Neuron (in vitro differentiated cells): ENCODE results near the gene KLHL7.
A peak's percentile ranks its signal among the peaks of the same experiment; 100 is the strongest.

Source experiments
- H2AFZ ChIP-seq: one replicate; pipeline ENCODE4 v1.6.1; 2013; ENCODE audit warnings: low read depth, mild to moderate bottlenecking, inconsistent platforms, low read length, moderate library complexity
- H3K27me3 ChIP-seq: one replicate; pipeline ENCODE4 v1.6.1; 2013; ENCODE audit warnings: low read length; ENCODE audit not compliant: insufficient read depth
- H3K36me3 ChIP-seq: one replicate; pipeline ENCODE4 v1.6.1; 2013; ENCODE audit warnings: low read length; ENCODE audit not compliant: insufficient read depth
- H3K4me1 ChIP-seq: one replicate; pipeline ENCODE4 v1.6.1; 2013; ENCODE audit warnings: low read length; ENCODE audit not compliant: insufficient read depth
- H3K4me3 ChIP-seq: 2 replicates; pipeline ENCODE4 v1.5.1; 2013; ENCODE audit warnings: mild to moderate bottlenecking, low read length, moderate library complexity
- H3K9me3 ChIP-seq: one replicate; pipeline ENCODE4 v1.6.1; 2013; ENCODE audit warnings: low read length

KLHL7 gene, protein sequence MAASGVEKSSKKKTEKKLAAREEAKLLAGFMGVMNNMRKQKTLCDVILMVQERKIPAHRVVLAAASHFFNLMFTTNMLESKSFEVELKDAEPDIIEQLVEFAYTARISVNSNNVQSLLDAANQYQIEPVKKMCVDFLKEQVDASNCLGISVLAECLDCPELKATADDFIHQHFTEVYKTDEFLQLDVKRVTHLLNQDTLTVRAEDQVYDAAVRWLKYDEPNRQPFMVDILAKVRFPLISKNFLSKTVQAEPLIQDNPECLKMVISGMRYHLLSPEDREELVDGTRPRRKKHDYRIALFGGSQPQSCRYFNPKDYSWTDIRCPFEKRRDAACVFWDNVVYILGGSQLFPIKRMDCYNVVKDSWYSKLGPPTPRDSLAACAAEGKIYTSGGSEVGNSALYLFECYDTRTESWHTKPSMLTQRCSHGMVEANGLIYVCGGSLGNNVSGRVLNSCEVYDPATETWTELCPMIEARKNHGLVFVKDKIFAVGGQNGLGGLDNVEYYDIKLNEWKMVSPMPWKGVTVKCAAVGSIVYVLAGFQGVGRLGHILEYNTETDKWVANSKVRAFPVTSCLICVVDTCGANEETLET

GRCh38 chr7:23105644-23106056, at the start of gene KLHL7:
Gene KLHL7, plus strand, starts transcription at chr7:23105785. Its CDS starts 242 bp downstream, at chr7:23106027.
- Histone ChIP-seq H3K4me3 (peak within 1 kb of the TSS; percentile 100), H3K4me1 (peaks cover 28% of the 10 kb centered on the region), H3K27me3 (no peaks in the 10 kb centered on the region), H3K36me3 (peaks cover 4% of the 10 kb centered on the region), H3K9me3 (peaks cover 4% of the 10 kb centered on the region), H2AFZ (peak within 1 kb of the TSS; percentile 4)

DNA sequence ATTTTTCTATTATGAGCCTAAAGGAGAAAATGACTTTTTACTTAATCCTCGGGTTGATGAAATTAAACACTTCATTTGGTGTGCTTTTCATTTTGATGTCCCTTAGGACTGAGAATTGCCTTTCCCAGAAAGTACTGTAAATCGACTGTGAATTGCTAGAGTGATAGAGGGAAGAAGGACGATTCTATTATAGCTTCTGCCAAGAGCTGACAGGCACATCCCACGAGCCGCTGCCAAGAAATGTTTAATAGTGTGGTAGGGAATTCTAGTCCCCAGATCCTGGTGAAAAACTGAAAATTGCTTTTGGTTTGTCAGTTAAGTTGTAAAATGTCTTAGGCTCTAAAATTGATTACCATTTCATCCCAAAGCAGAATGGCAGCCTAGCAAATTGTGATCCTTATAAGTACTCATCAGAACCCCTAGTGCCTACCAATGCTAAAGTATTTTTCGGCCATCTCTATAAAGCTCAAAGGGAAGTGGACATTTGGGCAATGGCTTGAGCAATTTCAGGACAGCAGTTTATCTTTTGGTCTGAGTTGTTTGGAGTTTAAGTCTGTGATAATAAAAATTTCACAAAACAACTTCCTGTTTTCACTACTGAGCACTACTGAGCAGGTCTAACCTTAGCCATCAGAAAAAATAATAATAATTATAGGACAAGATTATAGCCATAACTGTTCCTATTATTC, 47.0 kb upstream of the KLHL7 start:
- H3K36me3 ChIP-seq = no peaks in the 10 kb centered on the region
- H3K4me3 ChIP-seq = no peak overlapping the region
- no peaks in the 10 kb centered on the region for H3K9me3 ChIP-seq

GRCh38 chr7:23061327-23061726, 44.3 kb upstream of the KLHL7 start:
- Histone ChIP-seq H3K4me3 (no peak overlapping the region), H3K27me3 (no peaks in the 10 kb centered on the region), H3K36me3 (no peaks in the 10 kb centered on the region), H2AFZ (no peak overlapping the region), H3K4me1 (no peaks in the 10 kb centered on the region), H3K9me3 (no peaks in the 10 kb centered on the region)

More for the DNA sequence above, 47.0 kb upstream of the KLHL7 start:
- H3K27me3 ChIP-seq = no peaks in the 10 kb centered on the region
- H2AFZ ChIP-seq = no peak overlapping the region
- H3K4me1 ChIP-seq = no peaks in the 10 kb centered on the region

GRCh38 chr7:23062452-23062851, 43.1 kb upstream of the KLHL7 start:
- H3K36me3 ChIP-seq = no peaks in the 10 kb centered on the region
- H2AFZ ChIP-seq = no peak overlapping the region
- H3K27me3 ChIP-seq = no peaks in the 10 kb centered on the region
- no peaks in the 10 kb centered on the region for H3K4me1 ChIP-seq
- H3K4me3 ChIP-seq = no peak overlapping the region
- no peaks in the 10 kb centered on the region for H3K9me3 ChIP-seq

DNA sequence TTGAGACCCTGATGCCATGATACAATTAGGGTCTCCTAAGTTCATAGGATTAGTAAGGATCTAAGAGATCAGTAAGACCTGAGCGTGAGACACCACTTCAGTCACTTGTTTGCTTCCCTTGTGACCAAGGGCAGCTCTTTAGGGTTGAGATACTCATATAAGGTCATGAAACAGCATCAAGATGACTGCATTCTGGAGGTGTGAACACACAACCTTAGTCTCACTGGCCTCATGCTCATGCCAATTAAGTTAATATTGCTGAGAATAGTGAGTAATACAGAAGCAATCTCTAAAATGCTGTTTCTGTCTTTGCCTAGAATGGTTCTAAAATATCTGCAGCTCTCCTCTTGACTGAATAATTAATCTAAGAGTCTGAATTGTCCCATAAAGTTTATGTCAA, 39.6 kb upstream of the KLHL7 start:
- no peak overlapping the region for H2AFZ ChIP-seq
- no peaks in the 10 kb centered on the region for H3K9me3 ChIP-seq
- no peak overlapping the region for H3K4me3 ChIP-seq
- no peaks in the 10 kb centered on the region for H3K36me3 ChIP-seq
- no peaks in the 10 kb centered on the region for H3K4me1 ChIP-seq
- H3K27me3 ChIP-seq = no peaks in the 10 kb centered on the region

DNA sequence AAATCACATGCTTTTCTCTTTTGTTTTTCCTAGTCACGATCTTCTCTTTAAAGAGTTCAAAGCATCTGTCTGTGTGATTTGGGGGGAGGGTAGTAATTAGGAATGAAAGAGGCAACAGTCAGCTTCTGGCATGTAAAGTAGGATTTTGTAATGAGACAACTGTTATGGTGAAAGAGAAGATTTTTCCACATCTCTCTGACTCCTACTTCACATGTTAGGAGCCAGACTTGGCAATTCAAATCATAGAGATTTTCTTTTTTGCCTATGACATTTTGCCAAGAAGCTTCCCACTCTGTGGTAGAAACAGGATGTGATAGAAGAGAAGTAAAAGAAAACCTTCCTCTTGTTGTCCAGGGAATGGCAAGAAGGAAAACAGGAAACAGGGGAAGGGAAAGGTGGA, 38.3 kb upstream of the KLHL7 start:
- no peaks in the 10 kb centered on the region for H3K27me3 ChIP-seq
- H3K36me3 ChIP-seq = no peaks in the 10 kb centered on the region
- H3K4me3 ChIP-seq = no peak overlapping the region

GRCh38 chr7:23072048-23072447, 33.5 kb upstream of the KLHL7 start:
- Histone ChIP-seq H3K9me3 (no peaks in the 10 kb centered on the region), H3K27me3 (no peaks in the 10 kb centered on the region), H3K36me3 (no peaks in the 10 kb centered on the region), H3K4me1 (no peaks in the 10 kb centered on the region), H3K4me3 (no peak overlapping the region), H2AFZ (peak overlapping the region; percentile 3)

More for the DNA sequence above, 38.3 kb upstream of the KLHL7 start:
- Histone ChIP-seq H2AFZ (no peak overlapping the region), H3K9me3 (no peaks in the 10 kb centered on the region), H3K4me1 (no peaks in the 10 kb centered on the region)

- H3K27me3 ChIP-seq = no peaks in the 10 kb centered on the region
- no peaks in the 10 kb centered on the region for H3K4me1 ChIP-seq
- no peak overlapping the region for H3K4me3 ChIP-seq
- no peaks in the 10 kb centered on the region for H3K36me3 ChIP-seq
- peak overlapping the region; percentile 3 for H2AFZ ChIP-seq
- no peaks in the 10 kb centered on the region for H3K9me3 ChIP-seq
Measured at GRCh38 chr7:23072922-23073321, 32.7 kb upstream of the KLHL7 start.

DNA sequence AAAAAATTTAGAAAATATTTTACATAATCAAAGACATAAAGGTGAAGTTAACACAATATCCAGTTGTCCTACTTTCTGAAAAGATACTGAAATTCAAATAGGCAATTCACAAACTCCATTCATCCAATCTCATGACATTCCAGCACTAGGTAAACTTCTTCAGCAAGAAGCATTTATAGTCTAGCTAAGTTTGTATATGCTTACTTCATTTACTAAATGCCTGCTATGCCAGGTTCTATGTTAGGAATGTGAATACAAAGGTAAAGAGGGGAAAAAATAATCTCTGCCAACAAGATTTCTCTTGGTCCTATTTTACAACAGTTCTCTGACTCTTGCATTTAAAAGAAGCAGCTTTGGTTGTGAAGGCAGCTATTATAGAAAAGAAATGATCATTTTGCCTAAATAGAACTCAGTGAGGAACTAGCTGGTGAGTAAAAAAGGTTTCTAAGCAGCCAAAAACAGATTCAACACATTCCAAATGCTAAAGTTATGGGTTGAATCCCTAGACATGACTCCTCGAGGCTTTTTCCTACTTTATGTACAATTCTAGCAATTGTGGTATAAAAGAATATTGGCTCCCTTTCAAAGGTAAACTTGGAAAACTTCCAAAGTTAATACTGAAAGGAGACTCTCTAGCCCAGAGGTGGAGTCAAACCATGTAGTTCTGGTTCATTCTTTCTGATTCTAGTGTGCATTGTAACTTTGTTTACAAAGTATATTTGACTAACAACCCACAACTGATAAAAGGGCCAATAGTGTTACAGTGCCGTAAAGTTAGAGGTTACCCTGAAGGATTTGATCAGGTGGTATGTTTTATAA, 30.9 kb upstream of the KLHL7 start:
- H2AFZ ChIP-seq = no peak overlapping the region
- H3K27me3 ChIP-seq = no peaks in the 10 kb centered on the region
- no peaks in the 10 kb centered on the region for H3K4me1 ChIP-seq
- H3K36me3 ChIP-seq = no peaks in the 10 kb centered on the region
- H3K9me3 ChIP-seq = no peaks in the 10 kb centered on the region
- H3K4me3 ChIP-seq = no peak overlapping the region

GRCh38 chr7:23075571-23075970, 30.0 kb upstream of the KLHL7 start:
- no peaks in the 10 kb centered on the region for H3K36me3 ChIP-seq
- H3K9me3 ChIP-seq = no peaks in the 10 kb centered on the region
- no peaks in the 10 kb centered on the region for H3K27me3 ChIP-seq
- H3K4me3 ChIP-seq = no peak overlapping the region
- no peak overlapping the region for H2AFZ ChIP-seq
- H3K4me1 ChIP-seq = no peaks in the 10 kb centered on the region

- Histone ChIP-seq H3K36me3 (no peaks in the 10 kb centered on the region), H2AFZ (no peak overlapping the region), H3K27me3 (no peaks in the 10 kb centered on the region), H3K4me3 (no peak overlapping the region), H3K9me3 (no peaks in the 10 kb centered on the region), H3K4me1 (no peaks in the 10 kb centered on the region)
Measured at GRCh38 chr7:23076772-23077171, 28.8 kb upstream of the KLHL7 start.

DNA sequence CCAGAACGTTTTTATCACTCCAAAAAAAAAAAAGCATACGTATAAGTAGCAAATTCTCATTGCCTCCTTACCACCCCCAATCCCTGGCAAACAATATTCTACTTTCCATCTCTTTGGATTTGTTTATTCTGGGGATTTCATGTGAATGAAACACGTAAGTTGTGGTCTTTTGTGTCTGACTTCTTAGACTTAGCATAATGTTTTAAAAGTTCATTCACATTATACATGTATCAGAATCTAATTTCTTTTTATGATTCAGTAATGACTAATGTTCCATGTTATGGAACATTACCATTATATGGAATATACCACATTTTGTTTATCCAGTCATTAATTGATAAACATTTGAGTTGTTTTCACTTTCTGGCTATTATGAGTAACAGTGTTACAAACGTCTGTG, 12.5 kb upstream of the KLHL7 start:
- Histone ChIP-seq H3K9me3 (peaks cover 4% of the 10 kb centered on the region), H3K4me3 (no peak overlapping the region), H3K36me3 (no peaks in the 10 kb centered on the region), H2AFZ (no peak overlapping the region), H3K27me3 (no peaks in the 10 kb centered on the region), H3K4me1 (no peaks in the 10 kb centered on the region)

GRCh38 chr7:23093546-23093945, 12.0 kb upstream of the KLHL7 start:
- H3K9me3 ChIP-seq = peaks cover 5% of the 10 kb centered on the region
- H2AFZ ChIP-seq = no peak overlapping the region
- no peak overlapping the region for H3K4me3 ChIP-seq
- H3K36me3 ChIP-seq = no peaks in the 10 kb centered on the region
- H3K4me1 ChIP-seq = no peaks in the 10 kb centered on the region
- no peaks in the 10 kb centered on the region for H3K27me3 ChIP-seq
